MM.1S (cell line): ENCODE data around the gene RBFOX2.
A peak's percentile ranks its signal among the peaks of the same experiment; 100 is the strongest.

Experiments
- DNase-seq: peaks from one replicate; pipeline ENCODE4 v3.0.0-alpha.2; 2015
- H2AFZ ChIP-seq: fragments of 300-600 bp; sonication (generic); 2 replicates; pipeline ENCODE4 v1.6.0; 2016; ENCODE audit warnings: antibody characterized with exemption, low read length
- H3F3A ChIP-seq: fragments of 300-600 bp; sonication (generic); 2 replicates; pipeline ENCODE4 v1.6.1; 2016; ENCODE audit warnings: mild to moderate bottlenecking, antibody characterized with exemption, low read length, moderate library complexity, mixed read lengths; ENCODE audit not compliant: insufficient read depth
- H3K27ac ChIP-seq: fragments of 300-600 bp; sonication (generic); 2 replicates; pipeline ENCODE4 v1.5.1; 2016; ENCODE audit warnings: mild to moderate bottlenecking, low read length
- H3K27me3 ChIP-seq: fragments of 300-600 bp; sonication (generic); replicated peaks from 2 replicates; pipeline ENCODE4 v1.6.0; 2016; ENCODE audit warnings: low read length; ENCODE audit not compliant: insufficient read depth
- H3K36me3 ChIP-seq: fragments of 300-600 bp; sonication (generic); replicated peaks from 2 replicates; pipeline ENCODE4 v1.6.1; 2016; ENCODE audit warnings: mild to moderate bottlenecking, low read length, mixed read lengths; ENCODE audit not compliant: insufficient read depth
- H3K4me1 ChIP-seq: fragments of 300-600 bp; sonication (generic); 2 replicates; pipeline ENCODE4 v1.6.1; 2016; ENCODE audit warnings: low read length, mixed read lengths
- H3K4me2 ChIP-seq: fragments of 300-600 bp; sonication (generic); 2 replicates; pipeline ENCODE4 v1.6.0; 2016; ENCODE audit warnings: low read depth, low read length
- H3K4me3 ChIP-seq: fragments of 300-600 bp; sonication (generic); 2 replicates; pipeline ENCODE4 v1.5.1; 2016; ENCODE audit warnings: low read length, mixed read lengths
- H3K79me2 ChIP-seq: fragments of 300-600 bp; sonication (generic); 2 replicates; pipeline ENCODE4 v1.6.1; 2016; ENCODE audit warnings: mixed run types, low read length, mixed read lengths
- H3K9ac ChIP-seq: fragments of 300-600 bp; sonication (generic); 2 replicates; pipeline ENCODE4 v1.6.1; 2016; ENCODE audit warnings: low read length, mixed read lengths
- H3K9me2 ChIP-seq: fragments of 300-600 bp; sonication (generic); replicated peaks from 2 replicates; pipeline ENCODE4 v1.6.1; 2016; ENCODE audit warnings: mild to moderate bottlenecking, low read length, mixed read lengths; ENCODE audit not compliant: insufficient read depth
- H3K9me3 ChIP-seq: fragments of 300-600 bp; sonication (generic); replicated peaks from 2 replicates; pipeline ENCODE4 v1.6.1; 2016; ENCODE audit warnings: mild to moderate bottlenecking, low read length, mixed read lengths; ENCODE audit not compliant: insufficient read depth
- H4K20me1 ChIP-seq: fragments of 300-600 bp; sonication (generic); 2 replicates; pipeline ENCODE4 v1.6.1; 2016; ENCODE audit warnings: mild to moderate bottlenecking, low read length, moderate library complexity, mixed read lengths; ENCODE audit not compliant: insufficient read depth
- EZH2 ChIP-seq: fragments of 300-600 bp; sonication (generic); optimal IDR thresholded peaks from 2 replicates; pipeline ENCODE3; 2017; ENCODE audit warnings: low read depth, mild to moderate bottlenecking, antibody characterized with exemption, low read length, mixed read lengths
- EZH2phosphoT487 ChIP-seq: fragments of 300-600 bp; sonication (generic); IDR thresholded peaks from 2 replicates; pipeline ENCODE4 v1.6.1; 2018; ENCODE audit warnings: antibody characterized with exemption, low read length
- TF ChIP-seq, protein P1 (sequence below): fragments of 300-600 bp; sonication (generic); IDR thresholded peaks from 2 replicates; pipeline ENCODE4 v1.5.1; 2016; ENCODE audit warnings: antibody characterized with exemption, low read length, mixed read lengths

RBFOX2 gene

GRCh38 chr22:35870517-35871293, 157.9 kb downstream of the RBFOX2 start:
- Histone ChIP-seq H3K9me3 (no peaks in the 10 kb centered on the region), H3K27me3 (no peaks in the 10 kb centered on the region), H3K9me2 (no peaks in the 10 kb centered on the region), H4K20me1 (no peaks in the 10 kb centered on the region), H2AFZ (0 out of 2 replicates have a peak overlapping the region, but pooled peaks have one; percentile 11), H3F3A (peaks cover 16% of the 10 kb centered on the region), H3K4me1 (peaks cover 28% of the 10 kb centered on the region), H3K27ac (peak overlapping the region; percentile 56), H3K79me2 (no peaks in the 10 kb centered on the region), H3K9ac (peak overlapping the region; percentile 17; the same call in 1 of the 2 replicates), H3K4me3 (no peak overlapping the region; the same call in 1 of the 2 replicates), H3K4me2 (peak overlapping the region; percentile 50), H3K36me3 (no peaks in the 10 kb centered on the region)
- TF ChIP-seq EZH2phosphoT487: no peak
- DNase-seq: peak; percentile 29

DNA sequence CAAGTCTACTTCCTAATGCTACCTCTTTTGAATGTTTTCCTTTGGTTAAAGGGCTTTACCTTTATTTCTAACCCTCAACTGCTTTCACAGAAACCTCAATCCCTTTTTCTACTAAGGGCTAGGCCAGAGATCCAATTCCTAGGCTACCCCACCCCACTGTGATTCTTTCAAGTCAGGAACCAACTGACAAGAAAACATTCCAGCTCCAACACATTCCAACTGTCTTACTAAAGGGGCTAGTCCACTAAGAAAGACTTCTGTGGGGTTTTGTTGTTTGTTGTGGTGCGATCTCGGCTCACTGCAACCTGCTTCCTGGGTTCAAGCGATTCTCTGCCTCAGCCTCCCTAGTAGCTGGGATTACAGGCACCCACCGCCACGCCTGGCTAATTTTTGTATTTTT, 159.7 kb downstream of the RBFOX2 start:
- H3K4me1 ChIP-seq: peaks cover 38% of the 10 kb centered on the region

GRCh38 chr22:35866651-35867050, 162.0 kb downstream of the RBFOX2 start:
- H3K27ac ChIP-seq: no peak overlapping the region
- H3K36me3 ChIP-seq: no peaks in the 10 kb centered on the region
- no peak overlapping the region for H3K4me3 ChIP-seq
- no peak overlapping the region for H2AFZ ChIP-seq
- no peaks in the 10 kb centered on the region for H3K27me3 ChIP-seq
- no peak overlapping the region for H3K9ac ChIP-seq
- H4K20me1 ChIP-seq: no peaks in the 10 kb centered on the region
- peaks cover 52% of the 10 kb centered on the region for H3K4me1 ChIP-seq
- no peaks in the 10 kb centered on the region for H3K9me3 ChIP-seq
- no peak for DNase-seq
- no peak overlapping the region for H3K4me2 ChIP-seq
- no peak for TF ChIP-seq EZH2
- TF ChIP-seq, protein P1, sequence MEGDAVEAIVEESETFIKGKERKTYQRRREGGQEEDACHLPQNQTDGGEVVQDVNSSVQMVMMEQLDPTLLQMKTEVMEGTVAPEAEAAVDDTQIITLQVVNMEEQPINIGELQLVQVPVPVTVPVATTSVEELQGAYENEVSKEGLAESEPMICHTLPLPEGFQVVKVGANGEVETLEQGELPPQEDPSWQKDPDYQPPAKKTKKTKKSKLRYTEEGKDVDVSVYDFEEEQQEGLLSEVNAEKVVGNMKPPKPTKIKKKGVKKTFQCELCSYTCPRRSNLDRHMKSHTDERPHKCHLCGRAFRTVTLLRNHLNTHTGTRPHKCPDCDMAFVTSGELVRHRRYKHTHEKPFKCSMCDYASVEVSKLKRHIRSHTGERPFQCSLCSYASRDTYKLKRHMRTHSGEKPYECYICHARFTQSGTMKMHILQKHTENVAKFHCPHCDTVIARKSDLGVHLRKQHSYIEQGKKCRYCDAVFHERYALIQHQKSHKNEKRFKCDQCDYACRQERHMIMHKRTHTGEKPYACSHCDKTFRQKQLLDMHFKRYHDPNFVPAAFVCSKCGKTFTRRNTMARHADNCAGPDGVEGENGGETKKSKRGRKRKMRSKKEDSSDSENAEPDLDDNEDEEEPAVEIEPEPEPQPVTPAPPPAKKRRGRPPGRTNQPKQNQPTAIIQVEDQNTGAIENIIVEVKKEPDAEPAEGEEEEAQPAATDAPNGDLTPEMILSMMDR: no peak
- TF ChIP-seq EZH2phosphoT487: no peak
- H3K79me2 ChIP-seq: no peaks in the 10 kb centered on the region
- no peaks in the 10 kb centered on the region for H3K9me2 ChIP-seq
- H3F3A ChIP-seq: peaks cover 21% of the 10 kb centered on the region

More for the DNA sequence above, 159.7 kb downstream of the RBFOX2 start:
- Histone ChIP-seq H4K20me1 (no peaks in the 10 kb centered on the region), H3K27me3 (no peaks in the 10 kb centered on the region), H3K9me2 (no peaks in the 10 kb centered on the region), H3K79me2 (no peaks in the 10 kb centered on the region), H3F3A (peaks cover 16% of the 10 kb centered on the region), H3K27ac (no peak overlapping the region), H3K4me3 (no peak overlapping the region), H2AFZ (no peak overlapping the region), H3K9ac (no peak overlapping the region), H3K9me3 (no peaks in the 10 kb centered on the region), H3K36me3 (no peaks in the 10 kb centered on the region), H3K4me2 (no peak overlapping the region)
- DNase-seq: no peak
- TF ChIP-seq, protein P1: no peak

DNA sequence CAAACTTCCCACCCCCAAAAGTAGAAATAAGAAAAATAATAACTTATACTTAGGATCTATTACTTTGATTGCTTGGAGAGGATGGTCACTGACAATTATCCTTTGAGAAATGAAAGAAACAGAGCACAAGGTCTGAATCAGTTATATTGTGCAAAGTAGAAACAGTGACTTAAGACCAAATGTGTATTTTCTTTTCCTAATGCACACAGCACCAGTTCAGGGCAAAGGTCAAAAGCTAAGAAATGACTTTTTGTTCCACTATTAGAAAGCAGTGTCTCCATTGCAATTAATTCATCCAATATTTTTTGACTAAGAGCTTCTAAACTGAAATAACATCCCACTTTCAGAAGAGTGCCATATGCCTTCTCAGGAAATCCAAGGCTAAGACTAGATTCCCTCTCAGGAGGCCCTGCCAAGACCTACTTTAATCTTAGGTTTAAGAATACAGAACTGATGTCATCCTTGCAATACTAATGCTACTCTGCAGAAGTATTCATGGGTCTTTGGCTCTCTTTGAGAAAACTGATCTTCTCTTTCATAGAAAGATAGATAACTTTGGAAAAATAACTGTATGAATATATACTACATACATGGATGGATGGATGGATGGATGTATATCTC, 164.0 kb downstream of the RBFOX2 start:
- H3F3A ChIP-seq: peaks cover 25% of the 10 kb centered on the region
- H2AFZ ChIP-seq: no peak overlapping the region
- no peaks in the 10 kb centered on the region for H3K9me3 ChIP-seq
- no peak for DNase-seq
- no peaks in the 10 kb centered on the region for H3K27me3 ChIP-seq
- H3K9me2 ChIP-seq: no peaks in the 10 kb centered on the region
- TF ChIP-seq, protein P1: no peak
- TF ChIP-seq EZH2phosphoT487 (no peak), EZH2 (no peak)
- no peak overlapping the region for H3K9ac ChIP-seq
- H3K27ac ChIP-seq: no peak overlapping the region
- H3K4me2 ChIP-seq: no peak overlapping the region
- H3K79me2 ChIP-seq: no peaks in the 10 kb centered on the region
- H3K4me1 ChIP-seq: peaks cover 53% of the 10 kb centered on the region
- H4K20me1 ChIP-seq: no peaks in the 10 kb centered on the region
- H3K36me3 ChIP-seq: no peaks in the 10 kb centered on the region
- no peak overlapping the region for H3K4me3 ChIP-seq
